GM12878 (cell line): ENCODE results near the gene SGTA. TPM values are rescaled to one million over a fixed set of nuclear protein-coding genes. Genes with fewer than 3 reads are reported as not detected.

Experiments
- BMI1 ChIP-seq: fragments of 450-650 bp; IDR thresholded peaks from 2 replicates; pipeline ENCODE4 v1.6.1; 2016; ENCODE audit warnings: mild to moderate bottlenecking, moderate library complexity, borderline replicate concordance
- CBX5 ChIP-seq: sonication (generic); IDR thresholded peaks from 2 replicates; pipeline ENCODE4 v1.6.1; 2016; ENCODE audit warnings: low read depth, moderate library complexity, mild to moderate bottlenecking, inconsistent platforms
- CHD1 ChIP-seq: IDR thresholded peaks from 2 replicates; pipeline ENCODE4 v1.6.1; 2012; ENCODE audit warnings: low read depth, low read length, improper control_type of control experiment
- CREM ChIP-seq: IDR thresholded peaks from 2 replicates; pipeline ENCODE4 v1.6.1; 2014; ENCODE audit warnings: antibody characterized with exemption, low read depth
- CTCF ChIP-seq, 3 experiments: IDR thresholded peaks in 2 of 3; conservative IDR thresholded peaks in 1 of 3; 2 replicates each; pipeline ENCODE4 v1.5.1; 2011; ENCODE audit warnings: low read depth in 3 of 3, low read length in 3 of 3, mild to moderate bottlenecking in 3 of 3, control low read depth in 2 of 3, moderate library complexity in 2 of 3, inconsistent platforms in 1 of 3, mixed read lengths in 1 of 3; ENCODE audit not compliant: control insufficient read depth in 2 of 3, insufficient read depth in 1 of 3; ENCODE audit errors: extremely low read depth in 1 of 3
- EED ChIP-seq: sonication (generic); IDR thresholded peaks from 2 replicates; pipeline ENCODE4 v1.6.1; 2016; ENCODE audit warnings: antibody characterized with exemption, low read depth
- EZH2 ChIP-seq: IDR thresholded peaks from 2 replicates; pipeline ENCODE4 v1.6.1; 2012; ENCODE audit warnings: low read depth, mild to moderate bottlenecking, control low read depth, inconsistent platforms, low read length, borderline replicate concordance; ENCODE audit not compliant: control insufficient read depth
- HCFC1 ChIP-seq: fragments of 150-350 bp; IDR thresholded peaks from 2 replicates; pipeline ENCODE4 v1.6.1; 2014; ENCODE audit warnings: low read length
- HDAC2 ChIP-seq: fragments of 200-600 bp; sonication (generic); IDR thresholded peaks from 2 replicates; pipeline ENCODE4 v1.6.1; 2017
- HDGF ChIP-seq: fragments of 450-650 bp; IDR thresholded peaks from 2 replicates; pipeline ENCODE4 v1.6.1; 2016; ENCODE audit warnings: antibody characterized with exemption
- LARP7 ChIP-seq: fragments of 450-650 bp; IDR thresholded peaks from 2 replicates; pipeline ENCODE4 v1.6.1; 2017; ENCODE audit warnings: mild to moderate bottlenecking
- NR2C1 ChIP-seq: fragments of 450-650 bp; IDR thresholded peaks from 2 replicates; pipeline ENCODE4 v1.6.1; 2017; ENCODE audit warnings: antibody characterized with exemption, mild to moderate bottlenecking, moderate library complexity
- NR2C2 ChIP-seq: IDR thresholded peaks from 2 replicates; pipeline ENCODE4 v1.6.1; 2011; ENCODE audit warnings: borderline replicate concordance, low read depth; ENCODE audit not compliant: control insufficient read depth, insufficient read length
- RAD51 ChIP-seq: fragments of 450-650 bp; IDR thresholded peaks from 2 replicates; pipeline ENCODE4 v1.6.1; 2016; ENCODE audit warnings: moderate library complexity, mild to moderate bottlenecking, inconsistent platforms
- RBBP5 ChIP-seq: fragments of 200-600 bp; sonication (generic); conservative IDR thresholded peaks from 2 replicates; pipeline ENCODE4 v1.6.1; 2016
- RELA ChIP-seq: fragments of 450-650 bp; IDR thresholded peaks from 2 replicates; pipeline ENCODE4 v1.8.0; 2014; ENCODE audit warnings: borderline replicate concordance; ENCODE audit not compliant: partially characterized antibody
- RFX5 ChIP-seq: IDR thresholded peaks from 2 replicates; pipeline ENCODE4 v1.6.1; 2011; ENCODE audit warnings: low read depth, low read length, improper control_type of control experiment
- SUPT20H ChIP-seq: IDR thresholded peaks from 2 replicates; pipeline ENCODE4 v1.6.1; 2011; ENCODE audit warnings: low read depth, mild to moderate bottlenecking, low read length, moderate library complexity, borderline replicate concordance; ENCODE audit not compliant: control insufficient read depth
- YBX1 ChIP-seq: fragments of 450-650 bp; IDR thresholded peaks from 2 replicates; pipeline ENCODE4 v1.6.1; 2016; ENCODE audit warnings: antibody characterized with exemption
- ZBTB40 ChIP-seq: fragments of 450-650 bp; IDR thresholded peaks from 2 replicates; pipeline ENCODE4 v1.6.1; 2016; ENCODE audit warnings: mild to moderate bottlenecking, moderate library complexity, borderline replicate concordance
- ZNF24 ChIP-seq: fragments of 450-650 bp; IDR thresholded peaks from 2 replicates; pipeline ENCODE4 v1.6.1; 2017; ENCODE audit warnings: antibody characterized with exemption, mild to moderate bottlenecking
- polyA plus RNA-seq, 11 experiments: library from polyadenylated mRNA; depleted of rRNA in 4 of 11; unstranded in 6 of 11; stranded (reverse) in 5 of 11; fragments of >200 nt; fragmentation: Nextera tagmentation in 4 of 11; fragmentation: Illumina TruSeq in 1 of 11; extraction: Ambion mirVana in 4 of 11; extraction: Trizol in 1 of 11; gene quantifications; 1 replicate in 1 of 11; 2 replicates in 10 of 11; pipeline versions ENCODE4 v1.2.1 to v1.2.3, GENCODE V29; 2011 to 2016; ENCODE audit warnings: inconsistent platforms in 2 of 11, missing spikeins in 2 of 11, low read depth in 1 of 11
- total RNA-seq, 4 experiments: library from RNA; depleted of rRNA in 3 of 4; stranded (reverse); fragments of >200 nt in 3 of 4; fragmentation: Illumina TruSeq in 1 of 4; extraction: Trizol in 1 of 4; gene quantifications; 2 replicates each; pipeline versions ENCODE4 v1.2.1 to v1.2.3, GENCODE V29; 2013 to 2021
- TF ChIP-seq, protein P1 (sequence below): IDR thresholded peaks from 2 replicates; pipeline ENCODE4 v1.6.1; 2012; ENCODE audit warnings: low read depth, low read length, improper control_type of control experiment
- TF ChIP-seq, protein P2 (sequence below): IDR thresholded peaks from 2 replicates; pipeline ENCODE4 v1.6.1; 2011; ENCODE audit warnings: borderline replicate concordance, low read depth, mild to moderate bottlenecking, moderate library complexity, low read length; ENCODE audit not compliant: insufficient read depth, poor library complexity, severe bottlenecking

Gene SGTA
- total and polyA plus RNA-seq, 10 of the 15 experiments (the other 5 are each of a cell fraction or from before 2014, with no cell fraction given): 2.0 to 102 (median 48.2) TPM

DNA sequence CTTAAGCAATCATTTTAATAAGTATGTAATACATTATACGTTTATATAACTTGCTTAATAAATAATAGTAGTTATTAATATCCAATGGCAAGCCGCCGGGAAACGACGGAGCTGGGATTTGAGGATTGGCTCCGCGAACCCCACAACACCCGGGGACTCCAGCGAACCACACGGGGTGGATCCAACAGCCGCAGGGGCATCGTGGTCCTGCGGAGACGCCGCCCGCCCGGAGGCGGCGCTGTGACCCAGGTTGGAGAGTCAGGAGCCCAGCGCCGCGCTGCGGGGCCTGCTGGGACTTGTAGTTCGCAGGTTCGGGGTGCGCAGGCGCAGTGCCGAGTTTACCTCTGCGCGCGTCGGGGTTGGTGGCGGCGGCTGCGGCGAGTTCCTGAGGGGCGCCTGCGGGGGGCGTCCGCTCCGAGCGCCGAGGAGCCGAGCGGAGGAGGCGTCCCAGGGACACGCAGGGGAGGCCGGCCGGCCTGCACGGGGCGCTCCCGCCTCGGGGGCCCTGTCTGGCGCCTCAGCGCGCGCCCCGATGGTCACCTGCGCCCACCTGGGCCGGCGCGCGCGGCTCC lies 36.6 kb upstream of the SGTA start, which contains the start of gene ZNF554 (continued):
- peak; percentile 97 to 98 (median 98) for TF ChIP-seq CTCF (IDR thresholded peaks at IDR 0.05 in 2 of 3, conservative IDR thresholded peaks at IDR 0.05 in 1 of 3; ENCODE audit: control insufficient read depth in 2 of 3, extremely low read depth in 1 of 3, insufficient read depth in 1 of 3, low read depth in 3 of 3, low read length in 3 of 3)
- TF ChIP-seq RBBP5: no peak
- TF ChIP-seq BMI1: no peak
- TF ChIP-seq RFX5: no peak
- TF ChIP-seq, protein P1, sequence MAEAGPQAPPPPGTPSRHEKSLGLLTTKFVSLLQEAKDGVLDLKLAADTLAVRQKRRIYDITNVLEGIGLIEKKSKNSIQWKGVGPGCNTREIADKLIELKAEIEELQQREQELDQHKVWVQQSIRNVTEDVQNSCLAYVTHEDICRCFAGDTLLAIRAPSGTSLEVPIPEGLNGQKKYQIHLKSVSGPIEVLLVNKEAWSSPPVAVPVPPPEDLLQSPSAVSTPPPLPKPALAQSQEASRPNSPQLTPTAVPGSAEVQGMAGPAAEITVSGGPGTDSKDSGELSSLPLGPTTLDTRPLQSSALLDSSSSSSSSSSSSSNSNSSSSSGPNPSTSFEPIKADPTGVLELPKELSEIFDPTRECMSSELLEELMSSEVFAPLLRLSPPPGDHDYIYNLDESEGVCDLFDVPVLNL: no peak
- TF ChIP-seq HDGF: no peak
- TF ChIP-seq NR2C1: peak; percentile 76
- TF ChIP-seq RAD51: no peak
- TF ChIP-seq YBX1: no peak
- no peak for TF ChIP-seq CBX5
- peak; percentile 99 for TF ChIP-seq HCFC1
- no peak for TF ChIP-seq HDAC2
- peak; percentile 98 for TF ChIP-seq LARP7
- peak; percentile 92 for TF ChIP-seq CREM
- peak; percentile 61 for TF ChIP-seq ZNF24
- no peak for TF ChIP-seq SUPT20H
- TF ChIP-seq NR2C2: no peak
- TF ChIP-seq EED: peak; percentile 26; the same call in 1 of the 2 replicates
- peak; percentile 90 for TF ChIP-seq RELA
- no peak for TF ChIP-seq EZH2
- no peak for TF ChIP-seq CHD1
- TF ChIP-seq ZBTB40: no peak; the same call in 1 of the 2 replicates
- TF ChIP-seq, protein P2, sequence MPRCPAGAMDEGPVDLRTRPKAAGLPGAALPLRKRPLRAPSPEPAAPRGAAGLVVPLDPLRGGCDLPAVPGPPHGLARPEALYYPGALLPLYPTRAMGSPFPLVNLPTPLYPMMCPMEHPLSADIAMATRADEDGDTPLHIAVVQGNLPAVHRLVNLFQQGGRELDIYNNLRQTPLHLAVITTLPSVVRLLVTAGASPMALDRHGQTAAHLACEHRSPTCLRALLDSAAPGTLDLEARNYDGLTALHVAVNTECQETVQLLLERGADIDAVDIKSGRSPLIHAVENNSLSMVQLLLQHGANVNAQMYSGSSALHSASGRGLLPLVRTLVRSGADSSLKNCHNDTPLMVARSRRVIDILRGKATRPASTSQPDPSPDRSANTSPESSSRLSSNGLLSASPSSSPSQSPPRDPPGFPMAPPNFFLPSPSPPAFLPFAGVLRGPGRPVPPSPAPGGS: no peak
